HepG2 (cell line): Measurements from ENCODE around the gene FUOM. TPM values are rescaled to one million over a fixed set of nuclear protein-coding genes. Genes with fewer than 3 reads are reported as not detected.

Source experiments
- BHLHE40 ChIP-seq: IDR thresholded peaks from 2 replicates; pipeline ENCODE4 v1.6.1; 2011; ENCODE audit warnings: low read length, improper control_type of control experiment
- CTCF ChIP-seq: sonication (generic); formaldehyde crosslinking; IDR thresholded peaks from 2 replicates; pipeline ENCODE4 v1.5.0; 2020; ENCODE audit warnings: mild to moderate bottlenecking, missing genetic modification reagents, moderate library complexity
- E2F1 ChIP-seq: sonication (generic); formaldehyde crosslinking; IDR thresholded peaks from 2 replicates; pipeline ENCODE4 v1.5.0; 2020; ENCODE audit warnings: missing genetic modification reagents
- E2F2 ChIP-seq: sonication (generic); formaldehyde crosslinking; IDR thresholded peaks from 2 replicates; pipeline ENCODE4 v1.4.0; 2020; ENCODE audit warnings: missing genetic modification reagents, borderline replicate concordance
- HNRNPL ChIP-seq: fragments of 200-400 bp; formaldehyde crosslinking; IDR thresholded peaks from 2 replicates; pipeline ENCODE4 v1.6.1; 2017; ENCODE audit warnings: mild to moderate bottlenecking, low read depth, low read length
- NCOR1 ChIP-seq: fragments of 200-600 bp; sonication (generic); IDR thresholded peaks from 2 replicates; pipeline ENCODE4 v1.7.0; 2017; ENCODE audit warnings: antibody characterized with exemption, low read length, borderline replicate concordance
- NR2F2 ChIP-seq: IDR thresholded peaks from 2 replicates; pipeline ENCODE4 v1.6.1; 2012; ENCODE audit warnings: low read depth, inconsistent platforms, borderline replicate concordance
- PAWR ChIP-seq: sonication (generic); formaldehyde crosslinking; IDR thresholded peaks from 2 replicates; pipeline ENCODE4 v1.4.0; 2020; ENCODE audit warnings: missing genetic modification reagents, mild to moderate bottlenecking, borderline replicate concordance
- STAT5B ChIP-seq: sonication (generic); formaldehyde crosslinking; IDR thresholded peaks from 2 replicates; pipeline ENCODE4 v1.4.0; 2020; ENCODE audit warnings: missing genetic modification reagents
- TBX2 ChIP-seq: sonication (generic); formaldehyde crosslinking; IDR thresholded peaks from 2 replicates; pipeline ENCODE4 v1.5.0; 2020; ENCODE audit warnings: missing genetic modification reagents, mild to moderate bottlenecking, borderline replicate concordance
- TCF7L2 ChIP-seq: IDR thresholded peaks from 2 replicates; pipeline ENCODE4 v1.6.1; 2011; ENCODE audit warnings: mild to moderate bottlenecking, low read depth, low read length, moderate library complexity
- TOE1 ChIP-seq: sonication (generic); formaldehyde crosslinking; IDR thresholded peaks from 2 replicates; pipeline ENCODE4 v1.4.0; 2020; ENCODE audit warnings: mild to moderate bottlenecking, missing genetic modification reagents
- USF2 ChIP-seq, 2 experiments: sonication (generic) in 1 of 2; formaldehyde crosslinking in 1 of 2; IDR thresholded peaks; 2 replicates each; pipeline versions ENCODE4 v1.5.1 to v1.6.1; 2011 to 2020; ENCODE audit warnings: borderline replicate concordance in 1 of 2, low read depth in 1 of 2, low read length in 1 of 2, mild to moderate bottlenecking in 1 of 2, missing genetic modification reagents in 1 of 2, moderate library complexity in 1 of 2
- ZBTB20 ChIP-seq: sonication (generic); formaldehyde crosslinking; IDR thresholded peaks from 2 replicates; pipeline ENCODE4 v1.8.1; 2023; ENCODE audit warnings: missing genetic modification reagents, low read depth, mild to moderate bottlenecking, borderline replicate concordance
- ZEB1 ChIP-seq: IDR thresholded peaks from 2 replicates; pipeline ENCODE4 v1.6.1; 2012; ENCODE audit warnings: mild to moderate bottlenecking, low read depth, inconsistent platforms; ENCODE audit not compliant: insufficient replicate concordance
- ZMAT5 ChIP-seq: sonication (generic); formaldehyde crosslinking; IDR thresholded peaks from 2 replicates; pipeline ENCODE4 v1.5.0; 2020; ENCODE audit warnings: mild to moderate bottlenecking, low read depth, missing genetic modification reagents, borderline replicate concordance
- ZNF33B ChIP-seq: sonication (generic); formaldehyde crosslinking; IDR thresholded peaks from 2 replicates; pipeline ENCODE4 v1.5.1; 2020; ENCODE audit warnings: mild to moderate bottlenecking, missing genetic modification reagents
- ZNF354B ChIP-seq: sonication (generic); formaldehyde crosslinking; IDR thresholded peaks from 2 replicates; pipeline ENCODE4 v1.8.0; 2022; ENCODE audit warnings: mild to moderate bottlenecking, missing genetic modification reagents
- ZNF564 ChIP-seq: sonication (generic); formaldehyde crosslinking; IDR thresholded peaks from 2 replicates; pipeline ENCODE4 v1.8.1; 2023; ENCODE audit warnings: mild to moderate bottlenecking, missing genetic modification reagents
- ZNF670 ChIP-seq: sonication (generic); formaldehyde crosslinking; IDR thresholded peaks from 2 replicates; pipeline ENCODE4 v1.8.0; 2022; ENCODE audit warnings: mild to moderate bottlenecking, missing genetic modification reagents, borderline replicate concordance
- polyA plus RNA-seq, 8 experiments: library from polyadenylated mRNA; depleted of rRNA in 3 of 8; stranded (reverse) in 7 of 8; unstranded in 1 of 8; fragments of >200 nt; fragmentation: Illumina TruSeq in 4 of 8; extraction: Trizol in 4 of 8; gene quantifications; 2 replicates each; pipeline versions ENCODE4 v1.2.1 to v1.2.3, GENCODE V29; 2011 to 2016; ENCODE audit warnings: low read depth in 4 of 8, missing spikeins in 1 of 8, mixed read lengths in 1 of 8; ENCODE audit not compliant: insufficient read depth in 1 of 8
- total RNA-seq, 5 experiments: library from RNA; depleted of rRNA; stranded (reverse); fragments of >200 nt; fragmentation: Illumina TruSeq; extraction: Trizol; gene quantifications; 2 replicates each; pipeline ENCODE4 v1.2.3, GENCODE V29; 2016; ENCODE audit warnings: low read depth in 1 of 5

Gene FUOM
- total and polyA plus RNA-seq, 2 of the 13 experiments (the other 11 are each of a cell fraction or from before 2014, with no cell fraction given), result 27.5 to 60.4 TPM

- TF ChIP-seq CTCF, result no peak
- TF ChIP-seq E2F2 (CRISPR knock-in tag), result no peak
- no peak for TF ChIP-seq USF2 (IDR thresholded peaks at IDR 0.05; ENCODE audit: low read depth, low read length)
- no peak for TF ChIP-seq USF2 (CRISPR knock-in tag; IDR thresholded peaks at IDR 0.05; ENCODE audit: borderline replicate concordance)
- no peak for TF ChIP-seq ZMAT5 (CRISPR knock-in tag)
- TF ChIP-seq TOE1 (CRISPR knock-in tag), result no peak
- TF ChIP-seq STAT5B, result no peak
- TF ChIP-seq E2F1 (CRISPR knock-in tag), result peak; percentile 60; the same call in 1 of the 2 replicates
- TF ChIP-seq ZNF33B (CRISPR knock-in tag), result no peak
- TF ChIP-seq NCOR1, result no peak
- TF ChIP-seq BHLHE40, result no peak
- TF ChIP-seq PAWR (CRISPR knock-in tag), result no peak
- no peak for TF ChIP-seq ZEB1
- TF ChIP-seq NR2F2, result no peak
- no peak for TF ChIP-seq ZNF670
- 0 out of 2 replicates have a peak, but pooled peaks have one; percentile 59 for TF ChIP-seq HNRNPL
- TF ChIP-seq ZNF354B, result no peak
- TF ChIP-seq ZBTB20 (CRISPR knock-in tag), result no peak
- peak; percentile 41; the same call in 1 of the 2 replicates for TF ChIP-seq TBX2 (CRISPR knock-in tag)
- no peak; the same call in 1 of the 2 replicates for TF ChIP-seq ZNF564 (CRISPR knock-in tag)
- no peak for TF ChIP-seq TCF7L2
Observed at GRCh38 chr10:133373174-133374090, 15.6 kb upstream of the FUOM start, which contains the start of gene ECHS1 (continued).
